Left colon (tissue), 2 donors: ENCODE results near the gene RFNG. TPM values are rescaled to one million over a fixed set of nuclear protein-coding genes. Genes with fewer than 3 reads are reported as not detected.

ENCODE experiments used
- ATAC-seq: fragments of 200-7000 bp; cut with Tn5 transposase; one replicate; pipeline ENCODE4 v1.9.1; 2020; ENCODE audit warnings: mild to moderate bottlenecking, moderate library complexity
- DNase-seq, 2 donors: peaks; one replicate each; pipeline ENCODE4 v3.0.0-alpha.2; 2020
- intact Hi-C, 2 donors: fragments of 100-400 bp; cut with DNase I in 1 of 2; cut with micrococcal nuclease in 1 of 2; formaldehyde crosslinking; loops; one replicate each; pipeline versions ENCODE4 v1.11.2 to v1.14.0; 2022; cut with DNase I, micrococcal nuclease
- total RNA-seq, 2 donors: library from RNA; stranded (reverse); fragmentation: NEBNext Ultra II Directional; extraction: Animal tissue kit (Norgen Biotek cat#: 25700); gene quantifications; one replicate each; pipeline ENCODE4 v1.2.1, GENCODE V29; 2021
- donor health status: DM: no; HTN: no; CAD: no.
- donor health status: DM: yes; HTN: yes; CAD: no.

RFNG gene
- total RNA-seq, 2 donors from 2014 or later = 31.5 to 32.3 TPM

GRCh38 chr17:81999976-82000802 lies 51.4 kb downstream of the RFNG start:
- ATAC-seq = peak; percentile 16
- no peak for DNase-seq
- intact Hi-C loops = no loop called here

- no peak for ATAC-seq
- intact Hi-C loops = no loop called here
- DNase-seq = no peak
Measured at GRCh38 chr17:81999587-81999975, 52.0 kb downstream of the RFNG start.

- intact Hi-C loops = no loop called here
- ATAC-seq = no peak
- DNase-seq = no peak
Measured at GRCh38 chr17:81998691-81999438, 52.7 kb downstream of the RFNG start.

GRCh38 chr17:81998212-81998611 lies 53.4 kb downstream of the RFNG start:
- DNase-seq (no peak), ATAC-seq (no peak)
- intact Hi-C loops = no loop called here

Other genes starting within 250 kb of the RFNG start
- under 1 TPM; 0.14 to 0.67 TPM for gene GCGR, start 247.7 kb downstream of the RFNG start, total RNA-seq
- 10 to 100 TPM; 16.4 to 30.4 TPM for gene MCRIP1, start 218.5 kb downstream of the RFNG start, total RNA-seq
- not detected for gene PPP1R27, start 216.8 kb downstream of the RFNG start, total RNA-seq
- 100 to 1,000 TPM; 560 to 669 TPM for gene P4HB, start 191.3 kb downstream of the RFNG start, total RNA-seq
- 100 to 1,000 TPM; 447 to 500 TPM for gene ARHGDIA, start 180.5 kb downstream of the RFNG start, total RNA-seq
- 10 to 100 TPM; 43.9 to 69.8 TPM for gene ALYREF, start 160.2 kb downstream of the RFNG start, total RNA-seq
- gene ANAPC11, start 160.1 kb downstream of the RFNG start, total RNA-seq = 10 to 100 TPM; 83.6 to 88.6 TPM
- under 1 TPM in 1 of 2 donors, not detected in 1; 0.11 TPM for gene NPB, start 149.6 kb downstream of the RFNG start, total RNA-seq
- gene PCYT2, start 140.4 kb downstream of the RFNG start, total RNA-seq = 10 to 100 TPM; 49.9 to 68.9 TPM
- 10 to 100 TPM; 63.2 to 67.5 TPM for gene SIRT7, start 133.6 kb downstream of the RFNG start, total RNA-seq
- gene MAFG, start 124.1 kb downstream of the RFNG start, total RNA-seq = 10 to 100 TPM; 17.8 to 19.7 TPM
- 10 to 100 TPM; 40.2 to 55.6 TPM for gene PYCR1, start 114.5 kb downstream of the RFNG start, total RNA-seq
- gene MYADML2, start 104.6 kb downstream of the RFNG start, total RNA-seq = under 1 TPM in 1 of 2 donors, not detected in 1; 0.17 TPM
- gene NOTUM, start 90.6 kb downstream of the RFNG start, total RNA-seq = not detected
- 10 to 100 TPM; 29.8 to 35.9 TPM for gene ASPSCR1, start 74.2 kb downstream of the RFNG start, total RNA-seq
- gene CENPX, start 28.9 kb downstream of the RFNG start, total RNA-seq = 100 to 1,000 TPM in 1 of 2 donors, 10 to 100 TPM in 1; 83.3 to 127 TPM
- 10 to 100 TPM; 14.2 to 20.8 TPM for gene LRRC45, start 28.5 kb downstream of the RFNG start, total RNA-seq
- 1 to 10 TPM; 4.2 to 9.0 TPM for gene RAC3, start 20.1 kb downstream of the RFNG start, total RNA-seq
- gene DCXR, start 14.1 kb downstream of the RFNG start, total RNA-seq = 100 to 1,000 TPM; 111 to 137 TPM
- gene GPS1, start 87 bp upstream of the RFNG start, total RNA-seq = 10 to 100 TPM; 80.7 to 87.4 TPM
- 100 to 1,000 TPM; 127 to 146 TPM for gene DUS1L, start 14.0 kb upstream of the RFNG start, total RNA-seq
- gene FASN, start 46.4 kb upstream of the RFNG start, total RNA-seq = 100 to 1,000 TPM in 1 of 2 donors, 10 to 100 TPM in 1; 89.0 to 171 TPM
- gene CCDC57, start 161.0 kb upstream of the RFNG start, total RNA-seq = 10 to 100 TPM; 29.6 to 53.4 TPM
- gene SLC16A3, start 177.2 kb upstream of the RFNG start, total RNA-seq = 100 to 1,000 TPM; 112 to 168 TPM
- 100 to 1,000 TPM; 165 to 166 TPM for gene CSNK1D, start 221.9 kb upstream of the RFNG start, total RNA-seq